ENCODE data around the gene TYMP.
A peak's percentile ranks its signal among the peaks of the same experiment; 100 is the strongest.
"Not testable (repeated sequence)": the region's sequence is repeated elsewhere in the genome, so short reads cannot be mapped to it uniquely, and the experiment has no call there.

TYMP gene

GRCh38 chr22:50562523-50563412 lies 33.0 kb upstream of the TYMP start, which contains the start of gene SYCE3:
Gene SYCE3, minus strand, starts transcription at chr22:50562919. Its CDS starts 6,514 bp downstream, at chr22:50556405.
- DNase-seq = peak; percentile 95 to 97

- no peak for DNase-seq
Observed at GRCh38 chr22:50561401-50562358, 31.9 kb upstream of the TYMP start.

GRCh38 chr22:50560034-50560433 lies 30.2 kb upstream of the TYMP start:
- DNase-seq = no peak

GRCh38 chr22:50556703-50557102 lies 26.9 kb upstream of the TYMP start:
- no peak for DNase-seq

GRCh38 chr22:50553310-50553709 lies 23.5 kb upstream of the TYMP start:
- DNase-seq = no peak

GRCh38 chr22:50551160-50551752 lies 21.4 kb upstream of the TYMP start:
- DNase-seq = no peak

- DNase-seq = no peak
Observed at GRCh38 chr22:50550395-50550794, 20.6 kb upstream of the TYMP start.

- no peak for DNase-seq
Observed at GRCh38 chr22:50548921-50549790, 19.3 kb upstream of the TYMP start.

- no peak for DNase-seq
Observed at GRCh38 chr22:50548040-50548920, 18.5 kb upstream of the TYMP start.

- no peak for DNase-seq
Observed at GRCh38 chr22:50547263-50547985, 17.6 kb upstream of the TYMP start.

GRCh38 chr22:50546326-50547262 lies 16.8 kb upstream of the TYMP start:
- no peak for DNase-seq

- DNase-seq = peak in 1 of 2 experiments; percentile 31
Observed at GRCh38 chr22:50545522-50546325, 15.9 kb upstream of the TYMP start, which contains the start of gene KLHDC7B. Gene KLHDC7B, plus strand, starts transcription at chr22:50545899. Its CDS starts 345 bp downstream, at chr22:50546244.

- DNase-seq = no peak
Observed at GRCh38 chr22:50544746-50545253, 15.0 kb upstream of the TYMP start.

- no peak for DNase-seq
Observed at GRCh38 chr22:50544078-50544745, 14.4 kb upstream of the TYMP start.

- no peak for DNase-seq
Observed at GRCh38 chr22:50542416-50542927, 12.7 kb upstream of the TYMP start.

GRCh38 chr22:50541667-50542026 lies 11.8 kb upstream of the TYMP start:
- DNase-seq = not testable (repeated sequence)

GRCh38 chr22:50540381-50540780 lies 10.6 kb upstream of the TYMP start:
- DNase-seq = no peak

Measured in NCI-H1930 (cell line).